Hematopoietic multipotent progenitor cell treated with erythropoietin and hydrocortisone succinate and interleukin-3 and kit ligand, for 8 days (in vitro differentiated cells): ENCODE results near the gene MRPL38.

Experiments used
- DNase-seq: peaks from one replicate; pipeline ENCODE4 v3.0.0-alpha.2; 2015

The MRPL38 gene

DNA sequence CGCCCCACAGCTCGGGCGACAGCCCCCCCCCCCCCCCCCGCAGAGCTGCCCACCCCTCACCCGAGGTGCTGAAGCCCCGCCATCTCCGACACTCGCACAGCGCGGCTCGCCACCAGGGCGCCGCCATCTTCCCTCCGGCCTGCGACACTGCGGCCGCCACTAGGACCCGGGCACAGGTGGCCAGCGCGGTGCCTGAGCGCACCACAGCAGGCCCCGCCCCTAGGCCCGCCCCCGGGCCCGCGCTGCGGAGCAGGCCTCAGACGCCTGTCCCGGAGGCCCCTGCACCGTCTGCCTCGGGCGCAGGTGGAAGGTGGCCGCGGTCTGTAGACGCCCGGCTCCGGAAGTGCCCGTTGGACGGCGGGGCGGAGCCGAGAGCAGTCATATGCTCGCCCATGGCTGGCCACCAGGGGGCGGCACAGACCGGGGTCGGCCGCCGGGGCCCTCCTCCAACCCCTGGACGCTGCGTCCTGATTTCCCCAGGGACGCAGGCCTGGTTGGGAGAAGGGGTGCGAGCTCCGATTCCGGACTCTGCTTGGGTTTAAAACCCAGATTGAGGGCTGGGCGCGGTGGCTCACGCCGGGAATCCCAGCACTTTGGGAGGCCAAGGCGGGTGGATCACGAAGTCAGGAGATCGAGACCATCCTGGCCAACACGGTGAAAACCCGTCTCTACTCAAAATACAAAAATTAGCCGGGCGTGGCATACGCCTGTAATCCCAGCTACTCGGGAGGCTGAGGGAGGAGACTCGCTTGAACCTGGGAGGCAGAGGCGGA, at the start of gene MRPL38:
Gene MRPL38 (minus strand): TSS at position 136 of the 773 bp plus-strand sequence. CDS start 9 bp downstream, at position 127.
- peak; percentile 93 for DNase-seq

DNA sequence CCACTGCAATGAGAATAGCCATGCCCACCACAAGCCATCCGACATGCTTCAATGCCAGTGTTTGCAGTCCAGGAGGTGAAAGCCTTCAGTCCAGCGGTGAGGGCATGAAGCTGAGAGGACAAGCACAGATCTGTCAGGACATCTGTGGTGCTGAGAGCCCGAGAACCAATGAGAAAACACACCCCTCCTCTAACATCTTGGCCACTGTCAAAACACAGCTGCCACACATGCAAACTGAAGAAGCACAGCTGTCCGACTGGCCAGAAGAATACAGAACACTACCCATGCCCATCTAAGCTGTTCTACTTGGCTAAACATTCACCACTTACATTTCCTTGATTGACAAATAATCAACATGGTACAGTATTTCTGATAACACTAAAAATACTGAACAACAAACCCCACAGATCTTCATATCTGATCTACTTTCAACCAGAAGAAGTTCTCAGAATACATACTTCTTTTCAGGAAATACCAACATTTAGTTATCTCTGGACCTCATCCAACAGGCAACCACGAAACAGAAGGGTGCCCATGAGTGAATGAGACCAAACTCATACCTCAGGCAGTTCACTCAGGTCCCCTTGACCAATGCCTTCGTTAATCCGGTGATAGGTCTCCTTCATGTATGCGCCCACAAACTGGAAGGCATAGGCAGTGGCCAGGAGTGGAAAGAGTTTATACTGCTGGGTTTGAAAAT, 46.3 kb upstream of the MRPL38 start:
- peak; percentile 97 for DNase-seq

DNA sequence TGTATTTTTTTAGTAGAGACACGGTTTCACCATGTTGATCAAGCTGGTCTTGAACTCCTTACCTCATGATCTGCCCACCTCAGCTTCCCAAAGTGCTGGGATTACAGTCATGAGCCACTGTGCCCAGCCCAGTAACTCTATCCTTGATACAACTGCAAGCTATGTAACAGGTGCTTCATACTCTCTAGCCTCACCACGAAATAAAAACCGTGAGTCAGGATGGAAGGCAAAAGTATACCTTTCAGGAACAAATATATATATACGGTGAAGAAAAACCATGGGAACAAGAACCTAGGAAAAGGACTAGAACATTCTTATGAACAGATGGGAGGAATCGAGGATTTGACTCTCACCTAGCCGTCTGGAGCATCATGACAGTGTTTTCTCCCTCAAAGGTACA, 45.7 kb upstream of the MRPL38 start:
- no peak for DNase-seq

DNA sequence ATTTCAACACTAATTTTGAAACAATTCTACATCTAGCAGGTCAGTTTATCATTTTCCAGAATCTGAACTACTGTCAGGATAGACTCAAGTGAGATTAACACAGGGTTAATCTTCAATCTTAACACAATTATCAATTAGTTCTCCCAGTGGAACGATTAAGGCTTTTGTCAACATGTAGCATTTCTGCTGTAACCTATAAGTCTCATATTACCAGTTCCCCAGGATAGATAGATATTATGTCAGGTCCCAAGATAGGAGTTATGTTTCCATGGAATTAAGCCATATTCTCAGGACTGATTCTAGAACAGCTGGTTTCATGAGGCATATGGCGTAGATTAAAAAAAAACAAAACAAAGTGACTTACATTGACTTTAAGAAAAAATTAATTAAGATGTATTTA, 40.5 kb upstream of the MRPL38 start:
- DNase-seq: no peak

DNA sequence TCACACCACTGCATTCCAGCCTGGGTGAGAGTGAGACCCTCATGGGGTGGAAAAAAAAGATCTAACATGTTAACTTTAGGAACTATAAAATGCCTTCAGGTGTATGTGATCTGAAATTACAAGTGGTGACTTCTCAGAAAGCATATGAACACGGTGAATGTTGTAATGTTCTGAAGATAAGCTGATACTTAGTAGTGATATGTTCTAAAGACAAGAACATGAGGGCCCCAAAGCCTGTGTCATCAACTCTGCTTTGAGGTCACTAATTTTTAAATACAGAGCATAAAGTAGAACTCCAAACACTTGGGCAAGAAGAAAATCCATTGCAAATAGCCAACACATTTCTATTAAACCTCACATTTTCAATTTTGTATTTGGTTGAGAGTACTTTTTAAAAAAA, 38.8 kb upstream of the MRPL38 start:
- DNase-seq: no peak

DNA sequence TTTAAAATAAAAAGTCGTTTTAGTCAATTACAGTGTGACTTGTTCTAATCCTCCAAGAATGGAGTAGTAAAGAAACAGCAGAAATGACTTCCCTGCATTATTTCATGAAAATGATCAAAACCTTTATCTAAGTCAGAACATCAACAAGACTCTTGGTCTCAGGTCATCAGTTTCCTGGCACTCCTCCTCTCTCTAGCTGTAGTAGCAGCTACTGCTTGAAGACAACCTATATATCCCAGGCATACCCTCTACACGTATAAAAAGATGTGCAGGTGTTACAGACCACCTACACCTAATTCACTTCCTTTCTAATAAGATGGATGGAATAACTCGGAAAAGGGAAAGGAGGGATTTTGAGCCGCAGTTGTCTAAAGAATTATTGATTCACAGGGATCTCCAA, 37.8 kb upstream of the MRPL38 start:
- DNase-seq: no peak

DNA sequence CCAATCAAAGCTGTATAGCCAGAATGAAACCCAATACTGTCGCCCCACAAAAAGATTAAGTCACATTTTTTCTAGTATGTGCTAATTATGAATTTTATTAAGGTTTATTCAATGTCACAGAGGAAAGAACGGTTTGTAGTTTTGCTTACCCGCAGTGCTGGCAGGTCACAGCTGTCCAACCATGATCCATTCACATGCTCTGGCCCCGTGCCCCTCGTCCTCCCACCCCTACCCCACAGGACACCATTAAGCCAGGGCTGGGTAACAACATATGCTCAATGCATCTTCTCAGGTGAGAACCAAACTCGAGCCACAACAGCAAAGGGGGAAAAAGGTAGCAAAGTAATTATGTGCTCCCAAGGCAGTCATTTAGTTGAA, 36.7 kb upstream of the MRPL38 start:
- no peak for DNase-seq

DNA sequence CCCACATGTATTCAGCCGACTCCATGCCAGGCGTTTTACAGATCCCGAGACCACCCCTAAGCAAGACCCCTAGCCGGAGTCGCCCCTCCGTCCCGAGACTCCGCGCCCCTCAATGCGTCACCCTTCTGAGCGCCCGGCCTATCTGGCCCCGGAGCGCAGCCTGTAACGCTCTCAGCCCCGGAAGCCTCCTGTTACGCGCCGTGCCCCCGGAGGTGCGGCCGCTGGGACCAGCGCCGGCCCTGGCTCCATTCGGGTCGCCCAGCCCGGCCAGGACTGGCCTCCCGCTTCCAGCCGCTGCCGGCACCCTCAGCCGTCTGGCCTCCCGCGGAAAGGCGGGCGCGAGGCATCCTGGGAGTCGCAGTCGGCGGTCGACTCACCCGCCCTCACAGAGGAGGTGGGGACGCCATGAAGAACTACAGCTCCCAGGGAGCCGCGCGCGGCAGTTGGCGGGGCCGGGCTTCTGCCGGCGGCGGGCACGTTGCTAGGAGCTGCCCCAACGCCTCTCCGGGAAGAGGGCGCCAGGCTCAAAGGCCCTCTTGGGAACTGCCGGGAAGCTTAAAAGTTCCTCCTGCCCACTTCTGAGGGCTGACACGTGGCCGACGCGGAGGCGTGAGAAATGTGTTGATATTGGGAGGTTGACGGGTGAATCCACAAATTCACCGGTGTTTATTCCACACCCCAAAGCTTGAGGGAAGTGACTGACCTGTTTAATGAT, 36.2 kb upstream of the MRPL38 start, which contains the start of gene FBF1:
Gene FBF1 (minus strand): TSS at position 316 of the 715 bp plus-strand sequence. CDS start 2,893 bp downstream, outside the sequence.
- peak; percentile 92 for DNase-seq

DNA sequence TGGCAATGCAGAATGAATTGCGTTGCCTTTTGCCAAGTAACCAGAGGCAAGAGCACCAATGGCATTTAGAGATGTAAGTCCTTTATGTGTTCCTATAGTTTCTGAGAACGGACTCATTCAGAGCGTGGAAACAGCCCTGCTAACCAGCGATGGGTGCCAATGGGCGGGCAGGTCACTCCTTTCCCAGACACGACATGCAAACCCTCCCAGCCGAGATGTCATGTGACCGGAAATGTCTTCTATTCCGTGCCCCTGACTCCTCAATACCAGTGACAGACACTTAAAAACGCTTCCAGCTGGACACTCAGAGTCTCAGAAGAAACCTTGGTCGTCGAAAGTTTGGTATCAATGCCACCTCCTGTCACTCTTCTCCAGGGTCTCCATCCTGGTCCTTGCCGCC, 33.0 kb upstream of the MRPL38 start:
- no peak for DNase-seq

DNA sequence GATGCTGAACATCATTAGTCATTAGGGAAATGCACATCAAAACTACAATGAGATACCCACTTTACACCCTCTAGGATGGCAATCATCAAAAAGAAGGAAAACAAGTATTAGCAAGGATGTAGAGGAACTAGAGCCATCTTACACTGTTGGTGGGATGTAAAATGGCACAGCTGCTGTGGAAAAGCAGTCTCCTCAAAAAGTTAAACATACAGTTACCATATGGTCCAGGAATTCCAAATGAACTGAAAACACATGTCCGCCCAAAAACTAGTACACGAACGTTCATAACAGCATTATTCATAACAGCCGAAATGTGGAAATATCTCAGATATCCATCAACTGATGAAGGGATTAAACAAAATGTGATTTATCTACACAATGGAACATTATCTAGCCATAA, 29.1 kb upstream of the MRPL38 start:
- DNase-seq: no peak

DNA sequence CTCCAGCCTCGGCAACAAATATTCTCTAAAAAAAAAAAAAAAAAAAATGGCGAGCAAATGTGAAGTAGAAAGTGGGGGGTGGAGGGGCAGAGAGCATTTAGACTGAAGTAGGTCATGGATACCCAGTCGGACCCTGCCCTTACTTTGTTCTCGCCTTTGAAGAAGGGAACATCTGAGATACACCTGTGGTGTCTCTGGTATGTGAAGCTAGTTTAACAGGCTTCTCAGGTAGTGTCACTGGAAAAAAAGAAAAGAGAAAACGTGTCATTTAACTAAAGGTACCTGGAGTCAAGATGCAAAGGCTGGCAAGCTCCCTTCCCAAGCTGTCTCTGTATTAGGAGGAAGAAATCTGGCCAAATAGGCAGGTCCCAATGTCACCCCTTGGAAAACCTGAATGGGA, 28.2 kb upstream of the MRPL38 start:
- DNase-seq: no peak

DNA sequence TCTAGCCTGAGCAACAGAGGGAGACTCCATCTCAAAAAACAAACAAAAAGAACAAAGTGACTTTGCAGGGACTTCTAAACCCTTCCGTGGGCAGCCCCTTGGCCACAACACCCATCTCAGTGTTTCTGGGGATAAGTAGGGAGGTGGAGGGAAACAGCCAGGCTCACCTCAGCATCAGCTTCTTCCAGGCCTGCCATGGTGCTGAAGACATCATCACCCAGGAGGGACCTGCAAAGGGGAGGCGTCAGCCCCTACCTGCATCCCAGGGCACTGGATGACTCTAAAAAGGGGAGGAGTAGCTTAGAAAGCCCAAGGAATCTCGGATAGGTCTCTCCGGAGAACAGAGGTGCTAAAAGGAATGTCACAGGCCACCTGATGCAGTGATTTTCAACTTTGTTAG, 26.4 kb upstream of the MRPL38 start:
- no peak for DNase-seq

DNA sequence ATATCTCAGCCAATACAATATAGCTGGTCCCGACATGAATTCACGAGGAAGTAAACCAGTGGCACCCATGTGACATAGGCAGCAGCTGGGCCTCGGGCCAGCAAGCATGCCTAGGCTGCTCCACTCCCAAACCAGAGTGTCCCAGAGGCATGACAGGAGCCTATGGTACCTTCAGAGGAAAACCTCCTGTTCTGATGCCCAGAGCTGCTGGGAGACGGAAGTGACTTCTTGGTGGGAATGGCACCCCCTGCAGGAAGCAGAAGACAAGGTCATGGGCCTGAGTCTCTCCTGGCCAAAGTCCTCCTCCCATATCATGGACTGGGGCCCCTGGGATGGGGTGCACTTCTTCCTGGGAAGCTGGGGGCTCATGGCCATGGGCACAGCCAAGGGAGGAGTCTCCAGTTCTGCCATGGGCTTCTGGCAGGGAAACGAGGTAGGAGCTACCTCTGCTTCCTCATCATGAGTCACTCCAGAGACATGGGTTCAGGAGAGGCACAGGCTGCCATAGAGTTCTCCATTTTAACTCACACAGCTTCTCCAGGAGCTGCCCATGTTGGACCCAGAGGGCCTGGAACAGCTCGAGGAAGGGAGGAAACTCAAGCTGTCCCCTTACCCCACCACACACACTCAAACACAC, 22.7 kb upstream of the MRPL38 start:
- DNase-seq: peak; percentile 47

DNA sequence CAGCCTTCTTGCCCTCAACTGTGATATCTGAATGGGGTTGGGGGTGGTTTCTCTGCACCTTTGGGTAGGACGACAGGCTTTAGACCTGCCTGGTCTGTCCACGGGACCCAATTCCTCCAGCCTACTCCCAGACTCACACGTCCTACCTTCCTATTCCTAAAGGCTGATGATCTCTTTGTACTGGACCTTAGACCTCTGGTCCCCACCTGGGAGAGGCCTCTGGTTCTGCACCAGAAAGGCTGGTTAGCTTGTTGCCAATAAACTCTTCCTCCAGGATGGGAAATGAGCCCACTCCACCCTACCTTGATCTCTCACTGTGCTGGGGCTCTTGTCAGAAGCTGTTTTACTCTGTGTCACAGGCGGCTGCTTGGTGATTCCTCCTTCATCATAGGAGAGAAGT, 21.8 kb upstream of the MRPL38 start:
- no peak for DNase-seq

DNA sequence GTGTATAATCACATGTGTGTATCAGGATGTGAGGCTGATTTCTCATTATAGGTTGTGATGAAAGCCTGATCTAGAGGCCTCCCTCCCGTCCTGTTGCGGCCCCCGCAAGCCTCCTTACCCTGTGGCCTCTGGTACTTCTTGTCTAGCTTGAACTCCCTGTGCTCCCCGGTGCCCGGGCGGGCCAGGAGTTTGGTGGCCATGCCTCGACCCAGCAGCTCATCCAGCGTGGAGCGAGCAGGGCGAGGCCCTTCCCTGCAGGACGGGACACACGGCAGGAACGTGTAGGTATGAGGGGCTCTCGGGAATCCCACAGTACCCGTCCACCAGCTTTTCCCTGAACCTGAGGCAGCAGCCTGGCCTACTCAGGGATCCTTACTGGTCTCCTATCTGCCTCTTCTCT, 21.2 kb upstream of the MRPL38 start:
- DNase-seq: no peak

DNA sequence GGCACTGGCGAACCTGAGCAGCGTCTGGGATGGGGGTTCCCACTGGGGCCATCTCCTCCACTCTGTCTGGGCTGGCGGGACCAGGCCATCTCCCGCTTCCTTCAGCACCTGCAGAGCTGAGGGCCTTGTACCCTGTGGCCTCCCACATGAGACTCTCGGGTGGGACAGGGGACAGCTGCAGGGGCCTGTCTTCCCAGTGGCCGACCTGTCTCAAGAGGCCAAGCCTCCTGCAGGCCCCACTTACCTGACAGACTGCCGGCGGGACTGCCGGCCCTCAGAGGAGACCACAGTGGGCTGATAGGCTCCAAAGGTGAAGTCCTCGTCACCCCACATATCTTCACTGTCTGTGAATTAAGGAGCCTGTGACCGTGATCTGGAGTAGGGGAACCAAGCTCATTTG, 20.4 kb upstream of the MRPL38 start:
- DNase-seq: no peak

DNA sequence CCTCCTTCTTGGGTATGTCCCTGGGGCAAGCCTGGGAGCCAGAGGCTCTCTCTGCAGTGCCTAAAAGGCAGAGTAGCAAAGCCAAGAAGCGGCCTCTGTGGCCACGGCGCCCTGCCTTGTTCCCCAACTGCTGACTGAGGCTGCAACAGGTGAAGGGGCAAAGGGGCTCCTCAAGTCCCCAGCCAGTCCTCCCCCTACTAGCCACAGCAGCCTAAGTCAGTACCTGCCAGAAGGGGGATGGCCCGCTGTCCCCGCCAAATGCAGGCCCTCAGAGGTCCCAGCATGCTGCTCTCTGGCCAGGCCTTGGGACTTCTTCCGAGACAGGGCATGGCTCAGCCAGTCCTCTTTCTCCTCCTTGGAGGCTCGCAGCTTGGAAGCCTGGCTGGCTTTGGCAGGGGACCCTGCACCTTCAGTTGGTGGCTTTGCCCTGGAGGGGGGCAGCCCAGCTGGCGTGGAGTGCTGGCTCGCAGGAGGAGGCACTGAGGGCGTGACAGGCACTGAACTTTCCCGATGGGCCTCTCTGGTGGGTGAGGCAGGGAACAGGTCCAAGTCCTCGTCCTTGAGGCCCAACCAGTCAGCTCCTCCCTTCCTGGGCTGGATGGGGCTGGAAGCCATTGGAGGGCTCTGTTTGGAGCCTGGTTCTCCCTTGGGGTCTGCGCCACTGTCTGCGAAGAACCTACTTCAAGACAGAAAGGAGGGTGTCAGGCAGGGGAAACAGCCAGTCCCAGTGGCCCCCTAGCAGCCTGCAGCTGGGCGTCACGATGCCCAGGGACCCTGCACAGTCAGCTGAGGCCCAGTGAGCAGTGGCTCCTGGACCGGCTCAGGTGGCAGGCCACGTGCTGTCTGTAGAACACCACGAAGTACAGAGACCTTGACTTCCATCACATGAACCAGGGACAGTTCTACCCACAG, 18.5 kb upstream of the MRPL38 start:
- DNase-seq: no peak

DNA sequence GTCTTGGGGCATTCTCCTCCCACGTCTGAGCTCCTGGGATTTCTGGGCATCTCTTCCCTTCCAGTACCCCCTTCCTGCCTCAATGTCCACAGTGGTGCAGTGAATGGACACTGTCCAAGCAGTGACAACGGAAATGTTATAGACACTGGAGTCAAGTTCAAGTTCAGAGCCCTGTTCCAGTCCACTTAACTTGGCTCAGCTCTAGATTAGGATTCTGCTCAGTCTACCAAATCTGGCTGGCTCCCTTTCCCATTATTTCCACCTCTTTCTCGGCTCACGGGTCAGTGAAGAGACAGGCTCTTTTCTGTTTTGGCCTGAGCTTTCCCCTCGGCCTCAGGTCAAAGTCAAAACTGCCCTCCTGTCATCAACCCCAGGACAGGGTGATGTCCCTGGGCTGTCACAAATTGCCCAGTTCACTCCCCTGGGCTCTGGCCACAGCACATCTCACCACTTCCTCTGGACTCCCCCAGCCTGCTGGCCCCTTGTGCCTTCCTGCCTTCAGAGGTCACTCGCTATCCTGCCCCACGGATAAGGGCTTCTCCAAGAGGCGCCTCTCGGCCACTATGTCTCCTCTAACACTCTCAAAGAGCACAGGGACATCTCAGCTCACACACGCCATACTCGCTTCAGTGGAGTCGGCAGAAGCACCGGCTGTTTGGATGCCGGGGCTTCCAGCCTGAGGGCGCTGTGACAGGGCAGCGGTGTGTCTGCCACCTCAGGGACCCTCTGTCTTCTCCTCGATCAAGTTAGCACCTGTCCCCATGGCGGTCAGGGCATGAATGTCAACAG, 17.7 kb upstream of the MRPL38 start:
- no peak for DNase-seq

DNA sequence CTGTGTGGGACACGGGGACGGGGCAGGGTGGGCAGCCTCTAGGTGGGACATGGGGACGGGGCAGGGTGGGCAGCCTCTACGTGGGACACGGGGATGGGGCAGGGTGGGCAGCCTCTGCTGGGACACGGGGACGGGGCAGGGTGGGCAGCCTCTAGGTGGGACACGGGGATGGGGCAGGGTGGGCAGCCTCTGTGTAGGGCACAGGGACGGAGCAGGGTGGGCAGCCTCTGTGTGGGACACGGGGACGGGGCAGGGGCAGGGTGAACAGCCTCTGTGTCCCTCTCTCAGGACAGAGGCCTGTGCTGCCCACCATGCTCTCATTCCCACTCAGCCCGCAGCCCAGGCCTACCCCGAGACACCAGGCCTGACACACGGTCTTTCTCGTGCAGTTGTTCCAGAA, 16.9 kb upstream of the MRPL38 start:
- DNase-seq: no peak

DNA sequence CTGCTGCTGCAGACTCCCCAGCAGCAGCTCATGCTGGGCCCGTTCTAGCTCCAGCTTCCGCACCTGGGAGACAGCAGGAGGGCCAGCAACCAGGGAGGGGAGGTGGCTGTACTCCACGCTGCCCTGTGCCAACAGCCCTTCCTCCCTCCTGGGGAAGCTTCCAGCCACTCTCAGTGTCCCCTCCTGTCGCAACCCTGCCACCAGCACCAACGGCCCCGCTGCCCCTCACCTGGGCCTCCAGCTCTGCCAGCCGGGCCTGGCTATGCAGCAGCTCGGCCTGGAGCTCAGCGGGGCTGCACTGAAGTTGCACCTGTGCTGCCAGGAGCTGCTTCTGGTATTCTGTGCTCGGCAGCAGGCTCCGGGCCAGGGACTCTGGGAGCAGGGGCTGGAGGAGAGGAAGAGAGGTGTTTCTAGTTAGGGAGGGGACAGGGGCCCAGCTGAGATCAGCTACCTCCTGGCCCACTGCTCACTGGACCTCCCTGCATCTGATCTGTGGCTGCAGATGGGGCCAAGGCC, 15.4 kb upstream of the MRPL38 start:
- DNase-seq: no peak

DNA sequence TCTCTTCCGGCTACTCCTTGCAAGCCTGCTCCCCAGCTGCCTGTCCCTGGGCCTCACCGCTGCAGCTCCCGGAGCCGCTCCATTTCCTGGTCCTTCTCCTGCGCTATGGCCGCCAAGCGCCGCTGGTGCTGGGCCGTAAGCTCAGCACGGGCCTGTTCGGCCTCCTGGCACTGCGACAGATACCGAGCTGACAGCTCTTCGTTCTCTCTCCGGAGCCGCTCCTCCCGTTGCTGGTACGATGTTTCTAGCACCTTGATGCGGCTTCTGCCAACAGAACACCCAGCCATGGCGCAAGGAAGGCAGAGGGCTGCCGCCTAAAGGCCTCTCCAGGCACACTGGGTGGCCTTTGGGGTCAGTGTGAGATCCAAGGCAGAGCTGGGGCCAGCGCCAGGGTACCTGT, 14.9 kb upstream of the MRPL38 start:
- no peak for DNase-seq
